Activated T-cell treated with anti-CD3 and anti-CD28 coated beads for 1 hour (primary cell): ENCODE results near the gene NR4A3.
"Not testable (repeated sequence)": the region's sequence is repeated elsewhere in the genome, so short reads cannot be mapped to it uniquely, and the experiment has no call there.

Source experiments
- DNase-seq: peaks from one replicate; pipeline ENCODE4 v3.0.0-alpha.2; 2020; ENCODE audit warnings: low read depth

Gene NR4A3

DNA sequence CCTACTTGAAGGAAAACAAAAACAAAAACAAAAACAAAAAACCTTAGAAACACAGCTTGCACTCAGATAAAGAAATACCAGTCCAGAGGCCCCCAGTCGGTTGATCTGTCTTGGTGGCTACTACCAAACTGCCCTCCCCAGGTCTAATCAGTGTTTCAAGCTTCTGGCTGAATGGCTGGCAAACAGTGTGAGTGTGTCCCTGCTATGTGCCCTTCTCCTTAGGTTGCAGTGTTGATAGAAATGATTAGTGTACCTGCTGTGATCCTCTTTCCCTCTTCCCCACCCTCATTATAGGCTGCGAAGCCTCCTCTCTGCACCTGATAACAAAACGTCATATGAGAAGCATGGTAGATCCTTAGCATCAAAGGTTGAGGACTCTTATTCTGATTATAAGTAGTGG, 12.8 kb downstream of the NR4A3 start:
- no peak for DNase-seq

DNA sequence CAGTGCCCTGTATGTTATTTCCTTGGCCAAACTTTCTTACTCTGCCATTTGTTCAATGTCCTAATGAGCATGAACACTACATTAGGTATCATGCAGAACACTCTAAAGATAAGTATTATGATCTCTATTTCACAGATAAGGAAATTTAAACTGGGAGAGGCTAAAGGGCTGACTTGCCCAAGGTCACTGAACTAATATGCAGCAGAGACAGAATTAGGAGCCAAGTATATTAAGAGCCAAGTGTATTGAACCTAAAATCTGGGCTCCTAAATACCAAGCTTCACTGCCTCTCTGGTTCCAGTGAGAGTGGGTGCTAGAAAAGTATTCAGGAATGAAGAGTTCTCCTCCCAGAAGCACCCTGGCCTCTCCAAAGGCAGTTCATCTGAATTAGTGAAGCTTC, 13.5 kb downstream of the NR4A3 start:
- no peak for DNase-seq

DNA sequence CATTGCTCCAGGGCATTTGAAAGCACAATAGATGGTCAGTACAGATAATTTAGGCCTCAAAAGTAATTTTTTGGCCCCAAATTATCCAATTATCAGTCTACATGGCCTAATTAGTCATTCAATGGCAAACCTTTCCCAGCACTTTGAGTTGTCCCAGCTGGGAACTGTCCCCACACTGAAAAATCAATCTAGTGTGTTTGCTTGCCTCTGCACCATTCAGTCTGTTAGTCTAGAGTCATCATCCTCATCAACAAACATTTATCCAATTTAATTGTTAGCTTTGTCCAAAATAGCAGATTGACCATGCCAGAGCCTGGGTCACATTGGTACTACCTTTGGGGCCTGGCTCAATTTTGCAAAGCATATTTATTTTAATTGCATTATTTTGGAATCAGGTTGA, 13.9 kb downstream of the NR4A3 start:
- no peak for DNase-seq

DNA sequence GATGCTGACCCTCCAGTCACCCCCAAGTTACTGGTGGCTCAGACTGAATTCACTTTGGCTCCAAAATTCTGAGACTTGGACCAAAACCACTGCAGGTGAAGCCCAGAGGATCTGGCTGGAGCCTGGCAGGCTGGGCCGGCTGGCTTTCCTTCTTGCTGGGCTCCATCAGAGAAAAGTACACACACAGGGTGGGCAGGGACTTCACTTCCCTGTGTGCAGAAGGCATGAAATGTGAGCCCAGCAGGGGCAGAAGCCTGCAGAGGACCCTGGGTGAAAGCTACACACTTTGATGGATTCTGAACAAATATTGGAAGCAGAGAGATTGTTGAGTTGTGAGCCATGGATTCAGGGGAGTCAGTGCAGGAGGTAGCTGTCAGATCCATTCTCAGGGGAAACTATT, 18.4 kb downstream of the NR4A3 start:
- no peak for DNase-seq

DNA sequence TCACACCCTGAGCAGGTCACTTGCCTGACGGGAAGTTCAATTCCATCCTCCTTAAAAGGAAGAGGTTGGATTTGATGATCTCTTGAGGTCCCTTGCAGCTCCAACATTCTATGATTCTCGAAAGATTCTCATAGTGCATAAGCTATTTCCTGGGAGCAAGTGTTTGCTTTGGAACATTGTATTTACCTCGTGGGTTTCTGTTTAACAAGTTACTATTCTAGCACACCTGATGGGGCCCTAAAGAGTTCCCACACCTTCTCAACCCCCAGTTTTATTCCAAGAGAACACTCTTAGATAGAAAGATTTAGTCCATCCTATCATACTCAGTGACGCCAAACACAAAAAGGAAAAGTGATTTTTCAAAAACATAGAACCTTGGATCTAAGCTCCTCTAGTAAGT, 23.4 kb downstream of the NR4A3 start:
- no peak for DNase-seq

DNA sequence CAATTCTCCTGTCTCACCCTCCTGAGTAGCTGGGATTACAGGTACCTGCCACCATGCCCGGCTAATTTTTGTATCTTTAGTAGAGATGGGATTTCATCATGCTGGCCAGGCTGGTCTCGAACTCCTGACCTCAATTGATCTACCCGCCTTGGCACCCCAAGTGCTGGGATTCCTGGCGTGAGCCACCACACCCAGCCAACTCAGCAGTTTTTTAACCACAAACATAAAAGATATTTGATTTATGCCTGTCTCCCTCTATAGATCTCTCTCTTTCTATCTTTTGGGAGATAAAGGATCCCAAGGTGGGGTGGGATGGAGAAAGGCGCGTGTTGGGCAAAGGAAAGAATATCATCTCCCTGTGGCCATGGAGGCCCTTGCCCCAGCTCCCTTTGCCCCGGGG, 26.8 kb downstream of the NR4A3 start:
- DNase-seq: no peak

DNA sequence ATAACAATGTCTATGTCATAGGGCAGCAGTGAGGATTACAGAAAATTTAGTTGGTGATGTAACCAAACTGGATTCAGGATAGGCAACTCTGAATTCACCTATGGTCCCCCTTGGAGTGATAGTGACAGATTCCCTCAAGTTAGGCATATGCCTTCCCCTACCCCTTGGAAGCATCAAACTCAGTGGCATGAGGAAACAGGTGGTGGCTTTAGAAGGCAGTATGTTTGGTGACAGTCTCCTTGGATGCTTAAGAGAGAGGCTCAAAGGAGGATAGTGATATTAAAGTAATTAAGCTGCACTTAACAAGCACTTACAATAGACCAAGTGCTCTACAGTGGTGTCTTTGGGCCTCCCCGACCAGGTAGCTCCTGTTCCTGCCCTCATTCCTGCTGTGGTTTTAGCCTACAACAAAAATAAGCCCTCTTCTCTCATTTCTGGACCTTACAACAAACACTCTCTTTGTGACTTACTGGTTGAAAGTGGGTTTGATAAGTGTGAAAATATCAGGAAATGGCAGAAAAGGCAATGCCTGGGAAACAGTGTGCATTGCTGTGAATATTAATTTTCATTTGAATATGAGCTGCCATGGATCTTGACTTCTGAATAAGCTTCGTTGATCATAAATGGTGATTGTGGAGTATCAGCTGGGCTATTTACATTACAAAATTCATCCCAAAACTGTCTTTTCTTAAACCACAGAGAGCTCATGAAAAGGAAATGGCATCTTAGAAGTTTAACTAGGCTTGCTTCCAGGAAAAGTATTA, 29.2 kb downstream of the NR4A3 start:
- DNase-seq: no peak

DNA sequence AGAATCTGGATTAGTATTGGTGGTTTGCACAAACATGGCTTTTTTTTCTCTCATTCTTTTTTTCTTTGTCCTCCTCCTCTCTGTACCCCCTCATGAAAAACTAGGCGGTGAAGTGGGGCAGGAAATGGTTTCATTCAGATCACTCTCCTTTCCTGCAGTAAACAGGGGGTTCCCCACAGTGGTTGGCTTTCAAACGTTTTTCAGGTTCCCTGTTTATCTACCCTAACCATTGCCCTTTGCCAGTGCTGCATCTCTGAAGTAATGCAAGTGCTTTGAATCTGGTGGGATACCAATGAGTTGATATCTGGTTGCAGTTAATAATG, 29.8 kb downstream of the NR4A3 start:
- DNase-seq: no peak

DNA sequence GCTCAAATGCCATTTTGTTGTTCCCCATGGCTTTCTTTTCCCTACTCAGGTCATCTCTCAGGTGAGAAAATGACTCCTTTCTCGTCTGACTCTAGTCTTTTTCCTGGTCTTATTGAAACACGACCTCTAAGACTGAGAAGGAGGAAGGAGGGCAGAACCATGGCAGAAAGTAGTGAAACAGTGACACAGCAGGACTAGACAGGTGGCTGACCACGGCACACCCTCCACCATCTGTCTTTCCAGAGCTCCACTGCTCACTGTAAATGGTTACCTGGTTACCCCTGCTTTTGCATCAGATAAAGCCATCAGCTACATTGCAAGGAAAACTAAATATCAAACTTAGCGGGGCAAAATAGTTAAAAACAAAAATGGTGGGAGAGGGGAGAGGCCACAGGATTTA, 30.9 kb downstream of the NR4A3 start:
- DNase-seq: no peak

DNA sequence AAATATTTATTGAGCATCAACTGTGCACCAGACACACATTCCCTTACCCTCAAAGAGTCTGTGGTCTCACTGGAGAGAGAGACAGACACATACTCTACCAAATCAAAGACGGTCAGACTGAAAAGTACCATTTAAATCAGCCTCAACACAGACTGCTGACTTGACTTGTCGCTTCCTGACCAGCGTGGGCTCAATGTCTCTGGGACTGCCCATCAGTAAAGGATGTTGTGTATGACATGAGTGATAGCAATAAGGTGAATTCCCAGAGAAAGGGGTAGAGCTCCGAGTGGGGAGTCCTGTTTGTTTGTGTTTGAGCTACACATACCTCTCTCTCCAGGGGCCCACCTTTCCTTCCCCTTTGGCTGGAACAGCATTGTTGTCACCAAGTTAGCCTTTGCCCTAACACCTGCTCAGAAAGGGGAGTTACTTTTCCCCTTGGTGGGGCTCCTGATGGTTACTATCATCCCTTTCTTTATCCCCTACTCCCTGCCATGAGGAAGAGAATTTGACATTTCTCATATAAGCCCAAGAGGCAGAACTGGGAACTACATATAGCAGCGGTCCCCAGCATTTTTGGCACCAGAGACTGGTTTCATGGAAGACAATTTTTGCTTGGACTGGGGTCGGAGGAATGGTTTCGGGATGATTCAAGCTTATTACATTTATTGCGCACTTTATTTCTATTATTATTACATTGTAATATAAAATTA, 33.9 kb downstream of the NR4A3 start:
- DNase-seq: no peak

DNA sequence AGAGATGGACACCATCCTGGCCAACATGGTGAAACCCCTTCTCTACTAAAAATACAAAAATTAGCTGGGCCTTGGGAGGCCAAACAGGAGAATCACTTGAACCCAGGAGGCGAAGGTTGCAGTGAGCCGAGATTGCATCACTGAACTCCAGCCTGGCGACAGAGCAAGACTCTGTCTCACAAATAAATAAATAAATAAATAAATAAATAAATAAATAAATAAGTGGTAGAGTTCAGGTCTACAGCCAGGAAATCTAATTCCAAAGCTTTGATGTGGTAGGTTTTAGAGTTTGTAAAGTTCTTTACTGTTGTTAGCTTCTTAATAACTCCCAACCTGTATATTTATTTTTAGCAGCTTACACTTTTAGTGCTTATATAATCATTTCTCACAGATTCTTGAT, 35.9 kb downstream of the NR4A3 start:
- DNase-seq: not testable (repeated sequence)

DNA sequence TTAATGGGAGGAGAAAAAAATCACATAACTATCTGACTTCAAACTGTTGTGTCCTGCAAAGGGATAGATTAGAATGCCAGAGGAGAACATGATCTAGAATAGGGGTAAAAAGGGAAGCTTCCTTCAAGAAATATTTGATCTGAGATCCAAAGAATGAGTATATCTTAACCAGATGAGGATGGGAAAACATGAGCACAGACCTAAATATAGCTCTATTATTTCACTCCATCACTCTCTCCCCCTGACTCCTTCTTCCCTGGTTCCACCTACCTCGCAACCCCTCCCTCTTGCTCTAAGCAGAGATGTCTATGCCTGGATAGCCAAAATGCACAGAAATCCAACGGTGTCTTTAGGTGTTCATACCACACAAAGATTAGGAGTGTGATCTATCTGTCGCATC, 36.4 kb downstream of the NR4A3 start:
- DNase-seq: no peak

DNA sequence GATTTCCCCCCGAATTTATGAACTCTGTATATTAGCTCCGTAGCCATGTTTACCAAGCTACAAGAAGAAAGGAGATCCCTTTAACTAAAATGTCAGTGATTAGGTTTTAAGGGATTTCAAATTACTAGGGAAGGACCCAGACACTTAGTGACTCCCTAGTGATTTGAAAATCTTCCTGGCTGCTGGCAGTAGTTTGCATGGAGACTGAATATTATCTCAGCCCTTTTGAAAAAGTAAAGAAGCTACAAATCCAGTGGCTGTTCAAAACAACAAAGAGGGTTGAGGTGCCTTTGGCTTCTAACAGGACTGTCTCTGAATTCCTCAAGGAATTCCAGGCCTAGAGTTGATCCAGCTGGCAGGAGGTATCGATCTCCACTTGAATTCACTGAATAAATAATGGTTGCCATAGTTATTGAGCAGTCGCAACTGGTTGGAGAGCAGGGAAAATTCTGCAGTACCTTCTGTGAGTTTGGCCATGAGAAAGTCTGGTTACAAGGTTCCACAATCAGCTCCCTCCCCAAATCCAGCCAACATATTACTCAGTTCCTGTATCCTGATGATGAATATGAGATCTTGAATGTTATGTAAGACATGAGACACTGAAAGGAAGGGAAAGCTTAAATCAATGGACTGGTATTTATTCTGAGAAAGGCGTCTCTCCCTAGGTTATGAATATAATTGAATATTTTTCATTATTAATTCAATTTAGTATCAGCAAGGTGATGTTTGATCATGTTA, 37.7 kb downstream of the NR4A3 start:
- no peak for DNase-seq

DNA sequence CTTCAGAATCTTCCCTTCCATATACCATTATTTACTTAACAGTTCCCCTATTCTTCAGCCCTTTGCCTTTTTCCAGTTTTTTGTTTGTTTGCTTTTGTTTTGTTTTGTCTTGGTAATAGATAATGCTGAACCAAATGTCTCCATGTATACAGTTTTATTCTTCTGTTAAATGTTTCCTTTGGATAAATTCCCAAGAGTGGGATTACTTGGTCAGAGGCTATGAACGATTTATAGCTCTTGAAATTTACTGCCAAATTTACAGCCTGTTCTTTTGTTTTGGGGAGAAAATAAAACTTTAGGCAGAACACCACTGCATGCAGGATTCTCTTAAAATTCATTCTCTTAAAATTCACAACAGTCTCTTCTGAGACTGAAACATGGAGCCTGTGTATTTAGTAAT, 38.6 kb downstream of the NR4A3 start:
- DNase-seq: no peak

DNA sequence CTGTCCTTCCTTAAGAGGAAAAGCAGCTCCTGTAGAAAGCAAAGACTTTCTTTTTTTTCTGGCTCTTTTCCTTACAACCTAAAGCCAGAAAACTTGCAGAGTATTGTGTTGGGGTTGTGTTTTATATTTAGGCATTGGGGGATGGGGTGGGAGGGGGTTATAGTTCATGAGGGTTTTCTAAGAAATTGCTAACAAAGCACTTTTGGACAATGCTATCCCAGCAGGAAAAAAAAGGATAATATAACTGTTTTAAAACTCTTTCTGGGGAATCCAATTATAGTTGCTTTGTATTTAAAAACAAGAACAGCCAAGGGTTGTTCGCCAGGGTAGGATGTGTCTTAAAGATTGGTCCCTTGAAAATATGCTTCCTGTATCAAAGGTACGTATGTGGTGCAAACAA, 42.3 kb downstream of the NR4A3 start:
- no peak for DNase-seq

DNA sequence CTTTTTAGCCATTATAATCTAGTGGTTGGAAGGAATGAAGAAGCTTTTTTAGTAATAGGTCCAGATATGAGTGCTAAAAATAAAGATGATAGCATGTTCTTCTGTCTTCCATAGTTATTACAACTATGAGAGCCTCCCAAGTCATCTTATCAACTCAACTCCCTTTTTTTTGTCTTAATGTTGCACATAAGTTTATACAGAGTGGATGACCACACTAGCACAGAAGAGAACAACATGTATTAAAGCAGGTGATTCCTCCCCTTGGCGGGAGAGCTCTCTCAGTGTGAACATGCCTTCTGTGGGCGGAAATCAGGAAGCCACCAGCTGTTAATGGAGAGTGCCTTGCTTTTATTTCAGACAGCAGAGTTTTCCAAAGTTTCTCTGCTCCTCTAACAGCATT, 44.7 kb downstream of the NR4A3 start:
- DNase-seq: no peak

DNA sequence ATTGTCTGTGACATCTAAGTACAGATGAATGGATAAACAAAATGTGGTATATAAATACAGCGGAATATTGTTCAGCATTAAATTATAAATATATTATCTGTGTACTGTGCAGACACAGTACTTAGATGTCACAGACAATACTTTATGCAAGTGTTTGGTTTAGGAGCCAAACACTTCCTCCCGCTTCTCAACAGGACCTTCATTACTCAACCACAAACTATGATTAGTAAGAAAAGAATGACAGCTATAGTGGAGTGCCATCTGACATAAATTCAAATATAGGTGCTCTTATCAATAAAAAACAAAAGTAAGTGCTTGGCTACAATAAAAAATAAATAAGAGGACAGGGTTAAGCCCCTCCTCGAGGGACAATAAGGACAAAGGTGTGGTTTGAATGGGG, 45.9 kb downstream of the NR4A3 start:
- DNase-seq: no peak

DNA sequence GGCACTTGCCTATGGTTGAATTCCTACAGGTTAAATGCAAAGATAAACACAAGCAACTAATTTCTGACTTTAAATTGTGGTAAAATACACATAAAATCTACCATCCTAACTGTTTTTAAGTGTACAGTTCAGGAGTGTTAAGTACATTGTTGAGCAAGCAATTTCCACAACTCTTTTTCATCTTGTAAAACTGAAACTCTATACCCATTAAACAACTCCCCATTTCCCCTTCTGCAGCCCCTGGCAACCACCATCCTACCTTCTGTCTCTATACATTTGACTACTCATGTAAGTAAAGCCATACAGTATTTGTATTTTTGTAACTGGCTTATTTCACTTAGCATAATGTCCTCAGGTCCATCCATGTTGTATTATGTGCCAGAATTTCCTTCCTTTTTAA, 46.3 kb downstream of the NR4A3 start:
- DNase-seq: no peak

DNA sequence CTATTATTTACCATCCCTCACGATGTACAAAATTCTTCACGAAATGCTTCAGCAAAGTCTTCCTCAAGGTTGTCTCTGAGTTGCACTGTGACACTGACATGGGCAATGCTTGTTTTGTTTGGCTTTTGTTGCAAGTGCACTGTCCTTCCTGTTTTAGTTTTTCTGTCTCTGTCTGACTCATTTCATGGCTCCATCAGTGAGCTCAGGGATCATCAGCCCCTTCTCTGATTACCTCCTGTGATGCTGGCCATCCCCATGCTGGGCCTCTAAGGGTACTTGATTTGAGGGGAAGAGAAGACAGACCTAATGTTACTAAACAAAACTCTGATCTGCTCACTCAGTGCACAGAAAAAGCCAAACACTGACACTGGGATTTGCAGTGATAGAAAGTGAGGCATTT, 47.2 kb downstream of the NR4A3 start:
- no peak for DNase-seq

DNA sequence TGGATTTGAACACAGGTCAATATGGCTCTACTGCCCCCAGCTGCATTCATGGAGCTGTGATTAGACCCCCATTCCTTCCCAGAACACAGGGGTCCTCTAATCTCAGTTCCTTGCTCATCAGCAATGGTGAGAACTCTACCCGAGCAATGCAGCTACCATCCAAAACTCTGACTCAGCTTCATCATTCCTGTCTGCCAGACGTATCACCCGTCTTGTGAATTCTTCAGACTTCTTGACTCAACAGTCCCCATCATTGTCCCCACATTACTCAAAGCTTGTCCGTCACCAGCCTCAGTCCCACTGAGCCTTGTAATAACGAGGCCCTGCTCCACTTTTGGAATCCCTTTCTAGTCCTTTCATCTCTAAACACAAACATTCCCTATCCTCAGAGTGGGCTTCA, 48.4 kb downstream of the NR4A3 start:
- DNase-seq: no peak

DNA sequence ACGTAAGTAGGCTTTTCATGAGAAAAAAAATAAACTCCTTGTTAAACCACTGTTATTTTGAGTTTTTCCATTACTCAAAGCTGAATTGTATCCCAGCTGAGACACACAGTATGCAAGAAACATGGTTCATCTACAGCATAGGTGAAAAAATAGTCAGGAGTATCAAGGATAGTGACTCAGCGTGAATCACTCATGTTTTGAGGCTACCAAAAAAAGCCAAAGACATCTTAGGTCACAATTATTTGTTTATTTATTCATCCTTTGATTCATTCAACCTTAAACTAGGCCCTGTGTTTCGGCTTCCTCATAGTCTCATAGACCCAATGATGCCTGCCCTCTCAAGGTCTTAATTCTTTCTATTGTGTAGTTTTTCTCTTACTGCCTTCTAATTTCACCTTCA, 51.8 kb downstream of the NR4A3 start:
- DNase-seq: no peak

DNA sequence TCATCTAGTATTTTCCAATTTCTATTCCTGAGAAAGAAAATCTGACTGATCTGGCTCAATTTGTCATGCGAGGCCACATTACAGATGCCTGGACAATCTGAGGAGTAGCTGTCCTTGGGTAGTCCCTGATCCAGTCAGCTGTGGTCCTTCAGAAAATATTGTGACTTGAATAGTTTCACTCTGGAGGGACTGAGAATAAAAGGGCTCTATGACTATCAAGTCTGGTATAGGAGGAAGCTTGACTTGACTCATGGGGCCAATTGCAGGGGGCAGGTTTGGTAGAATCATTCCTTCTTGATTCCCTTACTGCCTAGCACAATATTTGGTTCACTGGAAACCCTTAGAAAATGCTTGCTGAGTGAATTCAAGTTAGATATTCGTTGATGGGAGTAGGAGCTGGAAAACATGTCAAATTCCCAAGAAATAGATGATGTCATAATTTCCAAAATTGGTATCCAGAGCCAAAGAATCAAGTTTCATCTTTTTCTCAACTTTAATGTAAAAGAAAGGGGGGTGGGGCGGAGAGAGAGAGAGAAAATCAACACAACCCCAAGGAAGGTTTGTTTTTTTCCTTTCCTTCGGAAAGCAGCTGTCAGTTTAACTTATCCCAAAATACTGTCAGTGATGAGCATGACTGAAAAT, 52.4 kb downstream of the NR4A3 start:
- no peak for DNase-seq

DNA sequence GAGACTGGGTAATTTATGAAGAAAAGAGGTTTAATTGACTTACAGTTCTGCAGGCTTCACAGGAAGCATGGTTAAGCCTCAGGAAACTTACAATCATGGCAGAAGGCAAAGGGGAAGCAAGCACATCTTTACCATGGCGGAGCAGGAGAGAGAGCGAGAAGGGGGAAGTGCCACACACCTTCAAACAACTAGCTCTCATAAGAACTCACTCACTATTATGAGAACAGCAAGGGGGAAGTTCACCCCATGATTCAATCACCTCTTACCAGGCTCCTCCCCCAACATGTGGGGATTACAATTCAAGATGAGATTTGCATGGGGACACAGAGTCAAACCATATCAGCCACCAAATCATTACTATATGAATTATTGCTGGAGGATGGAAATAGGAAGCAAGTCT, 54.5 kb downstream of the NR4A3 start:
- DNase-seq: no peak
